MM.1S (cell line): ENCODE results near the gene FRK.

ENCODE experiments used
- CTCF ChIP-seq: fragments of 300-600 bp; sonication (generic); IDR thresholded peaks from 2 replicates; pipeline ENCODE4 v1.5.1; 2016; ENCODE audit warnings: antibody characterized with exemption, low read length, mixed read lengths
- EZH2 ChIP-seq: fragments of 300-600 bp; sonication (generic); optimal IDR thresholded peaks from 2 replicates; pipeline ENCODE3; 2017; ENCODE audit warnings: low read depth, mild to moderate bottlenecking, antibody characterized with exemption, low read length, mixed read lengths
- EZH2phosphoT487 ChIP-seq: fragments of 300-600 bp; sonication (generic); IDR thresholded peaks from 2 replicates; pipeline ENCODE4 v1.6.1; 2018; ENCODE audit warnings: antibody characterized with exemption, low read length

DNA sequence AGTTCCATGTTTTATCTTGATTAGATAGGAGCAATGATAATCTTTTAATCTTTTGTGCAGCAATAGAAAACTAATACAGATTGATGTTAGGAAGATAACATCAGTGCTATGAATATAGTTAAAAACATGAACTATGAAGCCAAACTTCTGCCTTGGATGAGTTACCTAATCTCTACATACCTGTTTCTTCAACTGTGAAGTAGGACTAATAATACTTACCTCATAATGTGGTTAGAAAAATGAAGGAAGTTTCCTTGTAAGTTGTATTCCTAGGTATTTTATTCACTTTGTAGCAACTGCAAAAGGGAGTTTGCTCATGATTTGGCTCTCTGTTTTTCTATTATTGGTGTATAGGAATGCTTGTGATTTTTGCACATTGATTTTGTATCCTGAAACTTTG, 111.9 kb downstream of the FRK start:
- TF ChIP-seq CTCF, result no peak
- TF ChIP-seq EZH2phosphoT487, result no peak
- TF ChIP-seq EZH2, result no peak
